SU-DHL-6 (cell line): ENCODE data around the gene ULK1.

Experiments used
- H2AFZ ChIP-seq: fragments of 200-600 bp; sonication (generic); 2 replicates; pipeline ENCODE4 v1.6.1; 2014; ENCODE audit warnings: low read depth, mild to moderate bottlenecking, moderate library complexity, mixed read lengths, antibody characterized with exemption, low read length; ENCODE audit not compliant: severe bottlenecking
- H3F3A ChIP-seq: fragments of 200-600 bp; shearing (Covaris generic); 2 replicates; pipeline ENCODE4 v1.6.0; 2016; ENCODE audit warnings: antibody characterized with exemption, mild to moderate bottlenecking; ENCODE audit not compliant: insufficient read depth
- H3K27ac ChIP-seq: fragments of 200-600 bp; sonication (generic); 2 replicates; pipeline ENCODE4 v1.5.1; 2016; ENCODE audit warnings: low read depth, mild to moderate bottlenecking, low read length, moderate library complexity, mixed read lengths
- H3K27me3 ChIP-seq: fragments of 200-600 bp; sonication (generic), shearing (Covaris generic); 2 replicates; pipeline ENCODE4 v1.6.0; 2014; ENCODE audit warnings: mild to moderate bottlenecking, low read length
- H3K36me3 ChIP-seq: fragments of 200-600 bp; sonication (generic); 2 replicates; pipeline ENCODE4 v1.6.1; 2014; ENCODE audit warnings: mild to moderate bottlenecking, low read length, mixed read lengths
- H3K4me2 ChIP-seq: fragments of 300-600, 200-600 bp; shearing (Covaris generic), sonication (generic); 2 replicates; pipeline ENCODE4 v1.6.0; 2014; ENCODE audit warnings: low read length, low read depth, mild to moderate bottlenecking; ENCODE audit not compliant: poor library complexity, severe bottlenecking
- H3K4me3 ChIP-seq: fragments of 200-600 bp; sonication (generic); 2 replicates; pipeline ENCODE4 v1.5.1; 2014; ENCODE audit warnings: antibody characterized with exemption, low read length, mild to moderate bottlenecking, mixed read lengths; ENCODE audit not compliant: insufficient read depth, poor library complexity, severe bottlenecking
- H3K79me2 ChIP-seq: fragments of 200-600 bp; sonication (generic); 2 replicates; pipeline ENCODE4 v1.6.1; 2014; ENCODE audit warnings: mild to moderate bottlenecking, low read length, moderate library complexity; ENCODE audit not compliant: insufficient read depth
- H3K9ac ChIP-seq: fragments of 200-600 bp; sonication (generic); 2 replicates; pipeline ENCODE4 v1.7.0; 2014; ENCODE audit warnings: mild to moderate bottlenecking, low read length
- H3K9me2 ChIP-seq: fragments of 200-600 bp; sonication (generic); replicated peaks from 2 replicates; pipeline ENCODE4 v1.6.1; 2014; ENCODE audit warnings: low read length; ENCODE audit not compliant: insufficient read depth
- H3K9me3 ChIP-seq: fragments of 200-600 bp; sonication (generic); 2 replicates; pipeline ENCODE4 v1.6.1; 2014; ENCODE audit warnings: low read length, mixed read lengths; ENCODE audit not compliant: insufficient read depth
- H4K20me1 ChIP-seq: fragments of 200-600 bp; sonication (generic); 2 replicates; pipeline ENCODE4 v1.6.1; 2014; ENCODE audit warnings: low read depth, mild to moderate bottlenecking, antibody characterized with exemption, low read length, moderate library complexity, mixed read lengths
- CTCF ChIP-seq: fragments of 200-600 bp; sonication (generic); IDR thresholded peaks from one replicate; pipeline ENCODE4 v1.5.1; 2017; ENCODE audit warnings: antibody characterized with exemption, mild to moderate bottlenecking, low read length, moderate library complexity; ENCODE audit not compliant: insufficient read depth, poor library complexity, severe bottlenecking
- EZH2phosphoT487 ChIP-seq: fragments of 200-600 bp; sonication (generic), shearing (Covaris generic); conservative IDR thresholded peaks from 2 replicates; pipeline ENCODE4 v1.6.1; 2018; ENCODE audit warnings: mild to moderate bottlenecking, antibody characterized with exemption, low read length, moderate library complexity, mixed read lengths

The ULK1 gene

GRCh38 chr12:131892711-131893604 lies 1.5 kb upstream of the ULK1 start:
- Histone ChIP-seq H3K36me3 (no peaks in the 10 kb centered on the region), H4K20me1 (no peaks in the 10 kb centered on the region), H3F3A (no peaks in the 10 kb centered on the region), H3K27me3 (no peaks in the 10 kb centered on the region), H3K27ac (no peak overlapping the region), H3K4me2 (no peak overlapping the region), H3K9me2 (no peaks in the 10 kb centered on the region), H3K9me3 (no peaks in the 10 kb centered on the region), H3K4me3 (no peak overlapping the region), H2AFZ (no peak overlapping the region), H3K9ac (no peak overlapping the region), H3K79me2 (no peaks in the 10 kb centered on the region)
- TF ChIP-seq EZH2phosphoT487 (no peak), CTCF (no peak)

DNA sequence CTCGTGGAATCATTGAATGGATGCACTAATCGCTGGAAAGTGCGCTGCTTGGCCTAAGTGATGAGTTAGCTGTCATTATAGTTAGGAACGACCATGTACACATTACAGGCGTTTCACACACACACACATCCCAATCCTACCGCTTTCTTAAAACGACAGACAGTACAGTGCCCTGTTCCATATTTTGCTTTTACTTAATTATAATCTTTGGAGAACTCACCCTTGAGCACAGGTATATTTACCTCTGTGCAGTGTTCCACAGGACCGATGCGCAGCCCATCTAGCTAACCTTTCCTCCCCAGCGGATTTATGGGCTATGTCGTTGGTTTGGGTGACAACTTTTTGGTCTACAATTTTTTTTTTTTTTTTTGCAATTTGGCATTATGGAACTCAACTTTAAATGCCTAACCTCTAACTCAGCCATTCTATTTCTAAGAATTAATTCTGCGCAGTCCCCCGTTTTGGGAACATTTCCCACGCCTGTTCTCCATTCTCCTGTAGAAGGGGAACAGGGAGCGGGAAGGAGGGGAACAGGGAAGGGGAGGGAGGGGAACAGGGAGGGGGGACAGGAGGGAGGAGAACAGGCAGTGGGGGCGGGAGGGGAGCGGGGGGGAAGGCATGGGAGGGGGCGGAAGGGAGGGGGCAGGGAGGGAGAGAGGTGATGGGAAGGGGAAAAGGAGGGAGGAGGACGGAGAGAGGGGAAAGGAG lies 663 bp upstream of the ULK1 start:
- Histone ChIP-seq H3K4me3 (no peak overlapping the region), H3K79me2 (no peaks in the 10 kb centered on the region), H2AFZ (no peak overlapping the region), H3K36me3 (no peaks in the 10 kb centered on the region), H3K27ac (no peak overlapping the region), H4K20me1 (no peaks in the 10 kb centered on the region), H3K27me3 (no peaks in the 10 kb centered on the region), H3K4me2 (no peak overlapping the region), H3F3A (no peaks in the 10 kb centered on the region), H3K9ac (no peak overlapping the region), H3K9me3 (no peaks in the 10 kb centered on the region), H3K9me2 (no peaks in the 10 kb centered on the region)
- TF ChIP-seq EZH2phosphoT487 (no peak), CTCF (no peak)

GRCh38 chr12:131894981-131895639 lies 688 bp downstream of the ULK1 start:
- H3K9me3 ChIP-seq: no peaks in the 10 kb centered on the region

More at GRCh38 chr12:131894981-131895639, 688 bp downstream of the ULK1 start:
- TF ChIP-seq CTCF (no peak), EZH2phosphoT487 (no peak)
- Histone ChIP-seq H3K4me2 (peak overlapping the region; percentile 49), H2AFZ (no peak overlapping the region), H3K27ac (no peak overlapping the region), H4K20me1 (no peaks in the 10 kb centered on the region), H3F3A (no peaks in the 10 kb centered on the region), H3K79me2 (no peaks in the 10 kb centered on the region), H3K36me3 (no peaks in the 10 kb centered on the region), H3K9me2 (no peaks in the 10 kb centered on the region), H3K4me3 (peak overlapping the region; percentile 18), H3K9ac (0 out of 2 replicates have a peak overlapping the region, but pooled peaks have one; percentile 3), H3K27me3 (no peaks in the 10 kb centered on the region)
